Measurements from ENCODE around the gene G6PC1. TPM values are rescaled to one million over a fixed set of nuclear protein-coding genes. Genes with fewer than 3 reads are reported as not detected.

G6PC1 gene
- not detected in 2 replicates for total RNA-seq

DNA sequence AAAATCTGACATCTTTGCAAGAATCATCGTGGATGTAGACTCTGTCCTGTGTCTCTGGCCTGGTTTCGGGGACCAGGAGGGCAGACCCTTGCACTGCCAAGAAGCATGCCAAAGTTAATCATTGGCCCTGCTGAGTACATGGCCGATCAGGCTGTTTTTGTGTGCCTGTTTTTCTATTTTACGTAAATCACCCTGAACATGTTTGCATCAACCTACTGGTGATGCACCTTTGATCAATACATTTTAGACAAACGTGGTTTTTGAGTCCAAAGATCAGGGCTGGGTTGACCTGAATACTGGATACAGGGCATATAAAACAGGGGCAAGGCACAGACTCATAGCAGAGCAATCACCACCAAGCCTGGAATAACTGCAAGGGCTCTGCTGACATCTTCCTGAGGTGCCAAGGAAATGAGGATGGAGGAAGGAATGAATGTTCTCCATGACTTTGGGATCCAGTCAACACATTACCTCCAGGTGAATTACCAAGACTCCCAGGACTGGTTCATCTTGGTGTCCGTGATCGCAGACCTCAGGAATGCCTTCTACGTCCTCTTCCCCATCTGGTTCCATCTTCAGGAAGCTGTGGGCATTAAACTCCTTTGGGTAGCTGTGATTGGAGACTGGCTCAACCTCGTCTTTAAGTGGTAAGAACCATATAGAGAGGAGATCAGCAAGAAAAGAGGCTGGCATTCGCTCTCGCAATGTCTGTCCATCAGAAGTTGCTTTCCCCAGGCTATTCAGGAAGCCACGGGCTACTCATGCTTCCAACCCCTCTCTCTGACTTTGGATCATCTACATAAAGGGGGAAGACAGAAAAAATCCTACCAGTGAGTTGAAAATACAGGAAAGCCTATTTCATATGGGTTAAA is at the start of gene G6PC1:
TSS of gene G6PC1 (plus strand) at position 340 of the 872 bp plus-strand sequence. CDS start at position 418, 78 bp downstream.

DNA sequence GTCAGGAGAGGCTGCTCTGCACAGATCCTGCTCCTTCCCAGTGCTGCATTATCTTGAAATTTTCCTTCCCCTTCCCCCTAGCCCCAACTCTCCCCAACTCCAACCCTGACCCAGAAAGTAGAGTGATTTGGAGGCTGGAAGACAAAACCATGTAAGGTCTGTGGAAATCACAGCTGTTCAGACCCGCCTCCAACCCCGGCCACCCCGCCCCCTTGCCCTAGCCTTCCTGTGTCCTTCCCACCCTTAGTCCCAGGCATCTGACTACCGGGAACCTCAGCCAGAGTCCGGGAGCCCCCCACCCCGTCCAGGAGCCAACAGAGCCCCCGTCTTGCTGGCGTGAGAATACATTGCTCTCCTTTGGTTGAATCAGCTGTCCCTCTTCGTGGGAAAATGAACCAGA is 49.6 kb upstream of the G6PC1 start, which contains the start of gene AOC3:
TSS of gene AOC3 (plus strand) at position 246 of the 400 bp plus-strand sequence. CDS start at position 391, 145 bp downstream.

Other genes starting within 250 kb of the G6PC1 start
- 8.5 and 11.8 TPM in 2 replicates for gene TUBG2, start 241.5 kb upstream of the G6PC1 start, total RNA-seq
- 18.4 and 24.0 TPM in 2 replicates for gene PLEKHH3, start 223.8 kb upstream of the G6PC1 start, total RNA-seq
- gene CCR10, start 219.0 kb upstream of the G6PC1 start, total RNA-seq, result 4.3 and 4.7 TPM in 2 replicates
- gene CNTNAP1, start 218.3 kb upstream of the G6PC1 start, total RNA-seq, result 16.0 and 16.4 TPM in 2 replicates
- gene EZH1, start 155.8 kb upstream of the G6PC1 start, total RNA-seq, result 8.2 and 9.4 TPM in 2 replicates
- 0.59 and 1.5 TPM in 2 replicates for gene RAMP2, start 139.6 kb upstream of the G6PC1 start, total RNA-seq
- 96.5 and 96.9 TPM in 2 replicates for gene VPS25, start 127.3 kb upstream of the G6PC1 start, total RNA-seq
- gene WNK4, start 120.2 kb upstream of the G6PC1 start, total RNA-seq, result 0.74 and 1.7 TPM in 2 replicates
- gene COA3, start 102.1 kb upstream of the G6PC1 start, total RNA-seq, result 90.8 and 94.0 TPM in 2 replicates
- not detected in 2 replicates for gene CNTD1, start 101.9 kb upstream of the G6PC1 start, total RNA-seq
- 76.7 and 87.3 TPM in 2 replicates for gene BECN1, start 76.5 kb upstream of the G6PC1 start, total RNA-seq
- 96.9 and 104 TPM in 2 replicates for gene PSME3, start 67.4 kb upstream of the G6PC1 start, total RNA-seq
- 0.34 and 0.74 TPM in 2 replicates for gene AOC2, start 56.2 kb upstream of the G6PC1 start, total RNA-seq
- gene AOC3, start 49.6 kb upstream of the G6PC1 start, total RNA-seq, result under 0.01 and 0.15 TPM in 2 replicates
- 27.2 and 31.5 TPM in 2 replicates for gene AARSD1, start 63.7 kb downstream of the G6PC1 start, total RNA-seq
- 0.15 and 0.50 TPM in 2 replicates for gene PTGES3L, start 79.3 kb downstream of the G6PC1 start, total RNA-seq
- 4.8 and 5.4 TPM in 2 replicates for gene RUNDC1, start 79.8 kb downstream of the G6PC1 start, total RNA-seq
- 1,301 and 1,423 TPM in 2 replicates for gene RPL27, start 97.6 kb downstream of the G6PC1 start, total RNA-seq
- 22.5 and 24.1 TPM in 2 replicates for gene IFI35, start 106.0 kb downstream of the G6PC1 start, total RNA-seq
- 189 and 196 TPM in 2 replicates for gene VAT1, start 121.6 kb downstream of the G6PC1 start, total RNA-seq
- gene RND2, start 124.4 kb downstream of the G6PC1 start, total RNA-seq, result 0.45 and 0.50 TPM in 2 replicates
- gene BRCA1, start 224.6 kb downstream of the G6PC1 start, total RNA-seq, result 25.4 and 31.1 TPM in 2 replicates

Measured in bronchus fibroblast of lung (primary cell).